ENCODE data around the gene TPI1.

GRCh38 chr12:6854036-6854435 lies 13.3 kb upstream of the TPI1 start:
- no peak for TF ChIP-seq CTCF (IDR thresholded peaks at IDR 0.05)
- TF ChIP-seq POLR2A (IDR thresholded peaks at IDR 0.05): no peak

All from lower leg skin (tissue), 3 donors.